ENCODE measurements around the gene SPAG16. TPM values are rescaled to one million over a fixed set of nuclear protein-coding genes. Genes with fewer than 3 reads are reported as not detected.

The SPAG16 gene
- total and polyA plus RNA-seq, 12 donors, result 8.4 to 28.3 (median 19.1) TPM

DNA sequence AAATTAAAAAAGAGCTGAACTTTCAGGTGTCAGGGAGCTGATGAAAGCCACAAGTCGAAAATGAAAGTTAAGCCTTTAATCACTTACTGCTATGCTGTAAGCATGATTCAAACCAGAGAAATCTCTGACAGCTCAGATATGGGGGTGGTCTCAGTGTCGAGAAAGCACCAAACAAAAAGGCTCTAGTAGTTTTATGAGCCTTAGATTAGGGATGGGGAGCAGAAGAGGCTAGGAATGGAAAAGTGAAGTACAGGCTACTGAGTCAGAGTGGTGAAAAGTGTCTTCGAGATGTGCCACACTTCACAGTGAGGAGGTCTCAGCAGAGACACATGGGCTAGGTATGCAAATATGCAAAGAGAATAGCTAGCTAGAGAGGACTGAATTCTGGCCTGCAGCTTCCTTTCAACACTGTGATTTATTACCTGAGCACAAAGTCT is 482.2 kb downstream of the SPAG16 start:
- Histone ChIP-seq H3K27me3 (no peaks in the 10 kb centered on the region), H3K4me1 (no peaks in the 10 kb centered on the region), H3K27ac (no peak overlapping the region), H3K4me3 (no peak overlapping the region), H3K9me3 (peaks cover 0 to 8% (median 0%) of the 10 kb centered on the region in 11 donors), H3K36me3 (no peaks in the 10 kb centered on the region)
- no peak for DNase-seq
- intact Hi-C loops (cut with DNase I), result no loop called here
- TF ChIP-seq, protein P1, sequence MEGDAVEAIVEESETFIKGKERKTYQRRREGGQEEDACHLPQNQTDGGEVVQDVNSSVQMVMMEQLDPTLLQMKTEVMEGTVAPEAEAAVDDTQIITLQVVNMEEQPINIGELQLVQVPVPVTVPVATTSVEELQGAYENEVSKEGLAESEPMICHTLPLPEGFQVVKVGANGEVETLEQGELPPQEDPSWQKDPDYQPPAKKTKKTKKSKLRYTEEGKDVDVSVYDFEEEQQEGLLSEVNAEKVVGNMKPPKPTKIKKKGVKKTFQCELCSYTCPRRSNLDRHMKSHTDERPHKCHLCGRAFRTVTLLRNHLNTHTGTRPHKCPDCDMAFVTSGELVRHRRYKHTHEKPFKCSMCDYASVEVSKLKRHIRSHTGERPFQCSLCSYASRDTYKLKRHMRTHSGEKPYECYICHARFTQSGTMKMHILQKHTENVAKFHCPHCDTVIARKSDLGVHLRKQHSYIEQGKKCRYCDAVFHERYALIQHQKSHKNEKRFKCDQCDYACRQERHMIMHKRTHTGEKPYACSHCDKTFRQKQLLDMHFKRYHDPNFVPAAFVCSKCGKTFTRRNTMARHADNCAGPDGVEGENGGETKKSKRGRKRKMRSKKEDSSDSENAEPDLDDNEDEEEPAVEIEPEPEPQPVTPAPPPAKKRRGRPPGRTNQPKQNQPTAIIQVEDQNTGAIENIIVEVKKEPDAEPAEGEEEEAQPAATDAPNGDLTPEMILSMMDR (IDR thresholded peaks at IDR 0.05), result no peak
- ATAC-seq, result no peak
- WGBS, 2 donors, result 13 to 18% methylated on average over 3 of the region's 3 CpGs

DNA sequence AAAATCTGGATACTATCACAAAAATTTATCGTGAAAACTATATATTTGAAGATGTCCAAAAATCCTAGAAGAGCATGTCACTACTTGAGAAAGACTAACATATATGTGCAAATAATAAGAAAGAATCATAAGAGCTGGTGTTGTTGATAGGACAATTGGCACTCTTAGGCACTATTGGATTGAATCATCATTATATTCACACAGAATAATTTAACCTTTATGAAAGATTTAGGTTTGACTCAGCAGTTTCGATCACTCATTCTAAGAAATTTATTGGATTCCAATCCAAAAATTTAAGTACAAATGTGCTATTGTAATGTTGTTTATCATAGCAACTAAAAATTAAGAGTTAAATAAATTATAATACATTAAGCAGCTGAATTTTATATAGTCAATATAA is 503.6 kb downstream of the SPAG16 start:
- DNase-seq (no peak), ATAC-seq (no peak)
- intact Hi-C loops (cut with DNase I), result no loop called here
- H3K9me3 ChIP-seq, result peaks cover 0 to 5% (median 0%) of the 10 kb centered on the region in 11 donors
- H3K27ac ChIP-seq, result no peak overlapping the region
- H3K36me3 ChIP-seq, result no peaks in the 10 kb centered on the region
- TF ChIP-seq, protein P1 (IDR thresholded peaks at IDR 0.05), result no peak
- no peak overlapping the region for H3K4me3 ChIP-seq
- H3K4me1 ChIP-seq, result no peaks in the 10 kb centered on the region
- WGBS, 2 donors, result 88 to 97% methylated on average over 2 of the region's 2 CpGs
- H3K27me3 ChIP-seq, result no peaks in the 10 kb centered on the region

DNA sequence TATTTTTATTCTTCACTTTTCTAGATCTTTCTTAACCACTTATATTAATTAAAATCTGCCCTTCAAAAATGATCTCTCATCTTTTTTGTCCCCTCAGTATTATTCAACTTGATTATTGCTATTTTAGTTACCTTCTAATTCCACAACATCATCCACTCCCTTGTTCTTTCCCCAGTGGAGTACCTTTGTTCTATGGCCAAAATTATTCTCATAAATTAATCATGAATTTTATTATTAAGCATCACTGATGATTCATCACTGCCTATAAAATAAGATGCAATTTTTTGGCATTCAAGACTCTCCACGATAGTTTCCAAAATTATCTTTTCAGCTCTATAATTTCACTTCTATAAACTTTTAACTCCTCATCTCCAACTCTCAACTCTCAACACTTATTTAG is 505.7 kb downstream of the SPAG16 start:
- H3K27me3 ChIP-seq, result no peaks in the 10 kb centered on the region
- no peak for DNase-seq
- H3K4me3 ChIP-seq, result no peak overlapping the region
- no peaks in the 10 kb centered on the region for H3K36me3 ChIP-seq
- intact Hi-C loops (cut with DNase I), result no loop called here
- ATAC-seq, result no peak
- TF ChIP-seq, protein P1 (IDR thresholded peaks at IDR 0.05), result no peak
- WGBS, 2 donors, result 78 to 80% methylated on average over 1 of the region's 1 CpG
- H3K4me1 ChIP-seq, result no peaks in the 10 kb centered on the region
- H3K9me3 ChIP-seq, result peaks cover 0 to 5% (median 0%) of the 10 kb centered on the region in 11 donors
- no peak overlapping the region for H3K27ac ChIP-seq

DNA sequence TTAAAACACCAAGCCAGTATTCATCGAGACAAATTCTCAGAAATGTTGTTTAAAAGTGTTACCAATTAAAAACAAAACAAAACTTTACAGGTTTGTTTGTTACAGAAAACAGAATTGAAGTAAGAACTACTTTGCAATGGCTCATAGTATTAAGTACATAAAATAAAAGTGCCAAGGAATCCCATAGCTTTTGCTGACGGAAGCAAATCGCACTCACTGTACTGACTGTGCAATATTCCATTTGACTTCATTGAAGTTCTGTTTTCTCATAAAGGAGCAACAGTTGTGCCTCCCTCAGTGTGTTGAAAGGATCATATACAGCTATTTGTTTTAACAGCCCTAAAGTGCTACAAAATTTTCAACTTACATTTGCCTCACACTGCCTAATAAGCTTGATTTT is 507.8 kb downstream of the SPAG16 start:
- Histone ChIP-seq H3K36me3 (no peaks in the 10 kb centered on the region), H3K27ac (no peak overlapping the region), H3K9me3 (peaks cover 0 to 5% (median 0%) of the 10 kb centered on the region in 11 donors), H3K4me3 (no peak overlapping the region), H3K4me1 (no peaks in the 10 kb centered on the region), H3K27me3 (no peaks in the 10 kb centered on the region)
- WGBS, 2 donors, result 94 to 97% methylated on average over 3 of the region's 3 CpGs
- TF ChIP-seq, protein P1 (IDR thresholded peaks at IDR 0.05), result no peak
- no peak for ATAC-seq
- no peak for DNase-seq
- intact Hi-C loops (cut with DNase I), result no loop called here

All from heart right ventricle (tissue), 16 donors.